Amygdala (tissue), 56 donors: Measurements from ENCODE around the gene HDAC7.

Experiments used
- DNase-seq, 56 donors: peaks; one replicate each; lab custom pipeline; 2025; lab: John Stamatoyannopoulos, UW

The HDAC7 gene

GRCh38 chr12:47740606-47741339 lies 78.9 kb downstream of the HDAC7 start:
- DNase-seq: peak in 6 of 56 donors; percentile 16 to 65 (median 24)

GRCh38 chr12:47739979-47740378 lies 79.7 kb downstream of the HDAC7 start:
- DNase-seq: no peak

GRCh38 chr12:47739297-47739696 lies 80.4 kb downstream of the HDAC7 start:
- DNase-seq: no peak

- no peak for DNase-seq
Measured at GRCh38 chr12:47737936-47738594, 81.6 kb downstream of the HDAC7 start.

- peak in 52 of 56 donors; percentile 35 to 91 (median 76) for DNase-seq
Measured at GRCh38 chr12:47736877-47737676, 82.6 kb downstream of the HDAC7 start.

- DNase-seq: no peak
Measured at GRCh38 chr12:47736216-47736615, 83.5 kb downstream of the HDAC7 start.

GRCh38 chr12:47735649-47736048 lies 84.1 kb downstream of the HDAC7 start:
- no peak for DNase-seq

- peak in 39 of 56 donors; percentile 10 to 79 (median 46) for DNase-seq
Measured at GRCh38 chr12:47734725-47735480, 84.8 kb downstream of the HDAC7 start.

- no peak for DNase-seq
Measured at GRCh38 chr12:47733142-47733541, 86.6 kb downstream of the HDAC7 start.
